ENCODE measurements around the gene CSPG4.
"Not testable (repeated sequence)": the region's sequence is repeated elsewhere in the genome, so short reads cannot be mapped to it uniquely, and the experiment has no call there.

The CSPG4 gene

GRCh38 chr15:75697523-75697922 lies 15.1 kb downstream of the CSPG4 start:
- H3K9me3 Mint-ChIP-seq, result no peaks in the 10 kb centered on the region
- H3K4me1 Mint-ChIP-seq, result peaks cover 19% of the 10 kb centered on the region
- CTCF ChIA-PET, result no interaction called here
- H3K27me3 Mint-ChIP-seq, result peaks cover 66% of the 10 kb centered on the region
- H3K27ac Mint-ChIP-seq, result no peak overlapping the region
- no peak for DNase-seq
- no peak overlapping the region for H3K4me3 Mint-ChIP-seq
- no peaks in the 10 kb centered on the region for H3K36me3 Mint-ChIP-seq

GRCh38 chr15:75696854-75697259 lies 15.8 kb downstream of the CSPG4 start:
- CTCF ChIA-PET, result no interaction called here
- peaks cover 72% of the 10 kb centered on the region for H3K27me3 Mint-ChIP-seq
- H3K36me3 Mint-ChIP-seq, result no peaks in the 10 kb centered on the region
- H3K27ac Mint-ChIP-seq, result no peak overlapping the region
- no peaks in the 10 kb centered on the region for H3K9me3 Mint-ChIP-seq
- DNase-seq, result no peak
- H3K4me3 Mint-ChIP-seq, result no peak overlapping the region
- H3K4me1 Mint-ChIP-seq, result peaks cover 22% of the 10 kb centered on the region

DNA sequence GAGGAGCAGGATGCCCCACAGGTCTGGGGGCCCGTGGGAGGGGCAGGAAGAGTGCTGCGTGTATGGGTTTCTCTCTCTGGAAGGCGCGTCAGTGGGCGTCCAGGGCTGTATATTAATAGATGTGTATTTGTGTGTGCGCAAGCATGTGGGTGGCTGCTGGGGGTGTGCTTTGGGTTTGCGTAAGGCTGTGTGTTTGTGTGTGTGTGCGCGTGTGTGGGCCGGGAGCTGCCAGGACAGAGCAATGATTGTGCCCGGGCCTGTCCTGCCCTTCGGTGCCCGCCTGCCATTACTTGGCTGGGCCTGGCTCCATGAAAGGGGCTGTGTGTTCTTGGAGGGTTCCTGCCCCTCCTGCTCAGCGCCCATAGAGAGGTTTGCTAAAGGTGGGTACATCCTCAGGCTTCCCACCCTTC lies 16.3 kb downstream of the CSPG4 start:
- CTCF ChIA-PET, result no interaction called here
- DNase-seq, result no peak
- Mint-ChIP-seq H3K9me3 (no peaks in the 10 kb centered on the region), H3K27ac (no peak overlapping the region), H3K4me3 (no peak overlapping the region), H3K4me1 (peaks cover 22% of the 10 kb centered on the region), H3K27me3 (peaks cover 75% of the 10 kb centered on the region), H3K36me3 (no peaks in the 10 kb centered on the region)

- no peak for DNase-seq
- Mint-ChIP-seq H3K27me3 (peaks cover 72% of the 10 kb centered on the region), H3K36me3 (no peaks in the 10 kb centered on the region), H3K4me1 (peaks cover 22% of the 10 kb centered on the region), H3K4me3 (no peak overlapping the region), H3K9me3 (no peaks in the 10 kb centered on the region), H3K27ac (no peak overlapping the region)
- CTCF ChIA-PET, result no interaction called here
Measured at GRCh38 chr15:75695634-75696310, 16.9 kb downstream of the CSPG4 start.

DNA sequence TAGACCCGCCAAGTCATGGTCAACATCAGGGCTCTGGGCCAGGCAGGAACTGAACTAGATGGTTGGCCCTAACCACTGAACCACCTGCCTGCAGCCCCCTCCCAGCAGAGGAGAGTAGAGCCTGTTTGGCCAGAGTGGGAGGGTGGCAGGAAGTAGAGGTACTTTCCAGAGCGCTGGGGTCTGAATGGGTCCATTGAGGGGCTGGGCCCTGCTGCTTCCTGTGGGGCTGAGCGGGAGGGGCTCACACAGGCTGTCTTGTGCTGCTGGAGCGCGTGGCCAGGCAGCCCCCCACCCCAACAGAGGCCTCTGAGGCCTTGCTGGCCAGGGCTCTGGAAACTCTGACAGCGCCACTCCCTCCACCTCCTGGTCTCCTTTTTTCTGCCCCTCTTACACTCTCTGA lies 17.4 kb downstream of the CSPG4 start:
- H3K4me1 Mint-ChIP-seq, result peaks cover 22% of the 10 kb centered on the region
- no peak overlapping the region for H3K27ac Mint-ChIP-seq
- DNase-seq, result no peak
- no peak overlapping the region for H3K4me3 Mint-ChIP-seq
- H3K36me3 Mint-ChIP-seq, result no peaks in the 10 kb centered on the region
- peaks cover 72% of the 10 kb centered on the region for H3K27me3 Mint-ChIP-seq
- CTCF ChIA-PET, result no interaction called here
- no peaks in the 10 kb centered on the region for H3K9me3 Mint-ChIP-seq

- Mint-ChIP-seq H3K27ac (no peak overlapping the region), H3K36me3 (no peaks in the 10 kb centered on the region), H3K27me3 (peaks cover 68% of the 10 kb centered on the region), H3K4me3 (no peak overlapping the region), H3K4me1 (peaks cover 22% of the 10 kb centered on the region), H3K9me3 (no peaks in the 10 kb centered on the region)
- DNase-seq, result peak; percentile 29
- CTCF ChIA-PET, result interaction anchor here (1.1 kb wide), 1 partner anchor 107 kb away, joined by 3 read pairs; no protein-coding TSS in a partner anchor
Measured at GRCh38 chr15:75694241-75695182, 18.1 kb downstream of the CSPG4 start.

DNA sequence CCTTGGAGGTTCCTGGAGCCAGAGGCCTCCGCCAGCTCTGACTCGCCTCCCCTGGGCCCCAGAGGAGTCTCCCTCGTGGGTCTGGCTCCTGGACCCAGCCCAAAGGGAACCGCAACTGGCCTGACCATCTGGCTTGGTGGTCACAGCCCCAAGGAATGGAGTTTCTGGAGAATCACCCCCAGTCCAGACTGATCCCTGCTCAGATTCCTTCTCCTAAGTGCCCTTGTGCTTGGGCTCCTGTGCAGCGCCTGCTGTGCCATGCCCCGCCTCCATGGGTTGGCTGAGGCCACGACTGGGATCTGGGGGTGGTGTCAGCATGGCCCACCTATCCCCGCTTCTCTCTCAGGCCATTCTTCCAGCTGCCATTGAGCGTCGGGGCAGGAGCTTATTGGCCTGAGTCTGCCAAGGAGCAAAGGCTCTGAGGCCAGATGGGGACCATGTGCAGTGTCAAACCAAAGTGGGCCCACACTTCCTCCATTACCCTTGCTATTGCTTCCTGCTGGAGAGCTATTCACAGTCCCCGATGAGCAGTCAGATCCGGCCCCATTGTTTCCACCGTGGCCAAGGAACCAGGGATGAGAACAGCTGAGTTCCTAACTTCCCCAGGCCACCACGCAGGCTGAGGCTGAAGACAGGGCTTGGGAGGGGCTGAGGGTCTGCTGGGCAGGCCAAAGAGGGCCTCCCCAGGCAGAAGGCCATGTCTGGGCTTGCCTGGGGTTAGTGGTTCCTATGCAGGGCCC lies 19.0 kb downstream of the CSPG4 start:
- CTCF ChIA-PET, result interaction anchor here (0.8 to 1.1 kb wide), 3 partner anchors 30 to 680 kb away, joined by 3 read pairs; a partner anchor contains a TSS
- Mint-ChIP-seq H3K4me3 (no peak overlapping the region), H3K27ac (no peak overlapping the region), H3K4me1 (peaks cover 19% of the 10 kb centered on the region), H3K9me3 (no peaks in the 10 kb centered on the region), H3K36me3 (no peaks in the 10 kb centered on the region), H3K27me3 (peaks cover 60% of the 10 kb centered on the region)
- no peak for DNase-seq

- Mint-ChIP-seq H3K4me1 (peaks cover 19% of the 10 kb centered on the region), H3K27me3 (peaks cover 56% of the 10 kb centered on the region)
- CTCF ChIA-PET, result interaction anchor here (0.8 to 1.1 kb wide), 3 partner anchors 31 to 679 kb away, joined by 3 read pairs; a partner anchor contains a TSS
- not testable (repeated sequence) for H3K36me3 Mint-ChIP-seq, H3K9me3 Mint-ChIP-seq, DNase-seq, H3K27ac Mint-ChIP-seq, H3K4me3 Mint-ChIP-seq
Measured at GRCh38 chr15:75693028-75693427, 19.6 kb downstream of the CSPG4 start.

DNA sequence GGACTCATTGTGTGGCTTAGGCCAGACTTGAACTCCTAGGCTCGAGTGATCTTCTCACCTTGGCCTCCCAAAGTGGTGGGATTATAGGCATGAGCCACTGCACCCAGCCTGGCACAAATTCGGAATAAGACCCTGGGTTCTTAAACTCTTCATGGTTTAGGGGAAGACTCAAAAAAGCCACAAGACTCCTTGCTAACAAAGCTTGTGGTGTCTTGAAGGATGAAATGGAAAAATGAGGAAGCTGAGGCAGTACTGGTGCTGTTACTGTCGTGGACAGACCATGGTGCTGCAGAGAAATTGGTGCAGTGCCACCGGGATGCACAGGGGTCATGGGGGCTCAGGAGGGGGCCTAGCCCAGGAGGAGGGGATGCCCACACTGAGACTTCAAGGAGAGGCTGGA lies 20.3 kb downstream of the CSPG4 start:
- peaks cover 50% of the 10 kb centered on the region for H3K27me3 Mint-ChIP-seq
- H3K9me3 Mint-ChIP-seq, H3K27ac Mint-ChIP-seq, H3K36me3 Mint-ChIP-seq, H3K4me3 Mint-ChIP-seq, CTCF ChIA-PET, DNase-seq: not testable (repeated sequence)
- peaks cover 19% of the 10 kb centered on the region for H3K4me1 Mint-ChIP-seq

DNA sequence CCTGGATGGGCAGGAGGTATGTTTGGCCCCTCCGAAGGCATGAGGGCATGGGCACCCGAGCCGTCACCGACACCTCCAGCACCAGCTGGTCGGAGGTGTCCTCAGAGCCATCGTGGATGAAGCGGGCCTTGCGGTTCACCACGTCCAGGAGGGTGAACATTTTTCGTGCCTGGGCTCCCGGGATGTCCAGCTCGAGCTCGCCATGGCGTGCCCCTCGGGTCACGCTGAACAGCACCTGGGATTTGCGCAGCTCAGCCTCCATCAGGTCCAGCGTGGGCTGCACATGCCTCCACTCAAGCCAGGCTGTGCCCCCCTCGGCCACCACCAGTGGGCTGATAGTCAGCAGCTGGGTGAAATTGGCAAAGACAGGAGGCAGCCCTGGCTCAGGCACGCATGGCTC lies 23.2 kb downstream of the CSPG4 start:
- not testable (repeated sequence) for H3K36me3 Mint-ChIP-seq, DNase-seq, H3K4me1 Mint-ChIP-seq, H3K4me3 Mint-ChIP-seq, H3K9me3 Mint-ChIP-seq, H3K27ac Mint-ChIP-seq
- CTCF ChIA-PET, result interaction anchor here (1.2 kb wide), 1 partner anchor 40 kb away, joined by 3 read pairs; no protein-coding TSS in a partner anchor
- H3K27me3 Mint-ChIP-seq, result peaks cover 41% of the 10 kb centered on the region

GRCh38 chr15:75688831-75689230 lies 23.8 kb downstream of the CSPG4 start:
- Mint-ChIP-seq H3K27me3 (peaks cover 35% of the 10 kb centered on the region), H3K9me3 (no peaks in the 10 kb centered on the region), H3K27ac (no peak overlapping the region), H3K36me3 (no peaks in the 10 kb centered on the region), H3K4me3 (no peak overlapping the region), H3K4me1 (peaks cover 6% of the 10 kb centered on the region)
- CTCF ChIA-PET, result interaction anchor here (5.4 kb wide), 1 partner anchor 113 kb away, joined by 46 read pairs; no protein-coding TSS in a partner anchor
- no peak for DNase-seq

DNA sequence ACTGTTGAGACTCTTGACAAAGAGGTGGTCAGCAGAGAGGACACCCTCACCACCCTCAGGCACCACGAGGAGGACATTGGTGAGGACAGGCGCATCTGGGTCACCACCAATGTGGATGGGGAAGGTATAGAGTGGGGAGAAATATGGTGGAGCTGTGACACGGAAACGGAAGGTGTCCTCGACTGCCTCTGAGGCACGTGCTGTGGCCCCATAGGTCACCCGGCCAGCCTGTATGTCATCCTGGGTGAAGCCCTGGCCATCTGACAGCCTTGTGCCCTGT lies 24.4 kb downstream of the CSPG4 start:
- Mint-ChIP-seq H3K9me3 (no peaks in the 10 kb centered on the region), H3K4me1 (peaks cover 5% of the 10 kb centered on the region)
- CTCF ChIA-PET, result interaction anchor here (5.4 kb wide), 1 partner anchor 113 kb away, joined by 46 read pairs; no protein-coding TSS in a partner anchor

GRCh38 chr15:75687486-75688277 lies 25.0 kb downstream of the CSPG4 start:
- no peaks in the 10 kb centered on the region for H3K9me3 Mint-ChIP-seq
- peaks cover 5% of the 10 kb centered on the region for H3K4me1 Mint-ChIP-seq
- CTCF ChIA-PET, result interaction anchor here (5.4 to 9.8 kb wide), 2 partner anchors 114 to 320 kb away, joined by 46 to 62 read pairs; partner anchors contain the start of gene MAN2C1
- no peak overlapping the region for H3K27ac Mint-ChIP-seq
- H3K4me3 Mint-ChIP-seq, result no peak overlapping the region
- no peaks in the 10 kb centered on the region for H3K36me3 Mint-ChIP-seq
- no peak for DNase-seq
- peaks cover 24% of the 10 kb centered on the region for H3K27me3 Mint-ChIP-seq

More for the DNA sequence above, 24.4 kb downstream of the CSPG4 start:
- no peak for DNase-seq
- no peaks in the 10 kb centered on the region for H3K36me3 Mint-ChIP-seq
- H3K27ac Mint-ChIP-seq, result no peak overlapping the region
- peaks cover 29% of the 10 kb centered on the region for H3K27me3 Mint-ChIP-seq
- no peak overlapping the region for H3K4me3 Mint-ChIP-seq

Measured in activated naive CD4-positive, alpha-beta T cell treated with anti-CD3 and anti-CD28 coated beads, Interleukin-2, amount 10 ng/mL, durations not matched to agents 7 days and 5 days (primary cell).